ENCODE measurements around the gene IQCN.

IQCN gene

DNA sequence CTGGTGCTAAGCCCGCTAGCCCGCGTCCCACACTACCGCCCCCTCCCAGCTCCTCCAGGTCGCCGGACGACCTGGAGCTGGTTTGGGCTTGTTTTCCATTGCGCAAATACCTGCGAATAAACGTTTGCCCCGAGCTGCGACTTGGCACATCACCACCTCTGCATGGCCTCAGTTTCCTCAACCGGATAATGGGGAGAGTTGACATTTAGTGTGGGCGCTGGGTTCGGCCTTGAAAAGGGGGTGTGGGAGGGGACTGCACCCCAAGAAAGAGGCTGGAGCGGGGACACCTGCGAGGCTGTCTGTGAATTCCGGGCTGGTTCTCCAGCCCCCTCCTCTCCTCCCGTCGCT lies 18.2 kb upstream of the IQCN start:
- TF ChIP-seq ZBTB10 (tag by site-specific recombination; IDR thresholded peaks at IDR 0.05) = peak; percentile 74; the same call in 1 of the 2 replicates
- peak; percentile 49; the same call in 1 of the 2 replicates for TF ChIP-seq EGR2 (tag by site-specific recombination; IDR thresholded peaks at IDR 0.05; ENCODE audit: low read depth)
- TF ChIP-seq ZNF394 (tag by site-specific recombination; IDR thresholded peaks at IDR 0.05; ENCODE audit: borderline replicate concordance) = peak; percentile 25; the same call in 1 of the 2 replicates
- no peak for TF ChIP-seq ZNF214 (tag by site-specific recombination; IDR thresholded peaks at IDR 0.05; ENCODE audit: borderline replicate concordance)
- no peak for TF ChIP-seq KLF9 (tag by site-specific recombination; IDR thresholded peaks at IDR 0.05; ENCODE audit: low read depth)
- no peak for TF ChIP-seq KLF8 (tag by site-specific recombination; IDR thresholded peaks at IDR 0.05)
- TF ChIP-seq PATZ1 (tag by site-specific recombination; IDR thresholded peaks at IDR 0.05) = 0 out of 2 replicates have a peak, but pooled peaks have one; percentile 6
- TF ChIP-seq ZNF391 (tag by site-specific recombination; IDR thresholded peaks at IDR 0.05; ENCODE audit: borderline replicate concordance, low read depth) = 0 out of 2 replicates have a peak, but pooled peaks have one; percentile 6
- 0 out of 2 replicates have a peak, but pooled peaks have one; percentile 16 for TF ChIP-seq ZNF610 (tag by site-specific recombination; IDR thresholded peaks at IDR 0.05; ENCODE audit: borderline replicate concordance)
- no peak for TF ChIP-seq ZNF624 (tag by site-specific recombination; IDR thresholded peaks at IDR 0.05)
- TF ChIP-seq ZFHX2 (tag by site-specific recombination; conservative IDR thresholded peaks at IDR 0.05) = peak; percentile 66
- TF ChIP-seq, protein P1, sequence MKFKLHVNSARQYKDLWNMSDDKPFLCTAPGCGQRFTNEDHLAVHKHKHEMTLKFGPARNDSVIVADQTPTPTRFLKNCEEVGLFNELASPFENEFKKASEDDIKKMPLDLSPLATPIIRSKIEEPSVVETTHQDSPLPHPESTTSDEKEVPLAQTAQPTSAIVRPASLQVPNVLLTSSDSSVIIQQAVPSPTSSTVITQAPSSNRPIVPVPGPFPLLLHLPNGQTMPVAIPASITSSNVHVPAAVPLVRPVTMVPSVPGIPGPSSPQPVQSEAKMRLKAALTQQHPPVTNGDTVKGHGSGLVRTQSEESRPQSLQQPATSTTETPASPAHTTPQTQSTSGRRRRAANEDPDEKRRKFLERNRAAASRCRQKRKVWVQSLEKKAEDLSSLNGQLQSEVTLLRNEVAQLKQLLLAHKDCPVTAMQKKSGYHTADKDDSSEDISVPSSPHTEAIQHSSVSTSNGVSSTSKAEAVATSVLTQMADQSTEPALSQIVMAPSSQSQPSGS (tag by site-specific recombination; IDR thresholded peaks at IDR 0.05; ENCODE audit: low read depth) = no peak
- TF ChIP-seq ZNF600 (tag by site-specific recombination; IDR thresholded peaks at IDR 0.05) = no peak
- CTCF ChIA-PET = interaction anchor here (0.6 to 2.8 kb wide), 8 partner anchors 10 to 97 kb away, joined by 3 to 22 read pairs (median 6); partner anchors contain the start of gene JUND

GRCh38 chr19:18291590-18292461 lies 17.6 kb upstream of the IQCN start:
- Histone ChIP-seq H3K4me1 (ENCODE audit: control insufficient read depth, insufficient read depth, low read length) (peaks cover 2% of the 10 kb centered on the region; the same call in 1 of the 2 replicates), H3K4me3 (ENCODE audit: low read depth, low read length) (peak overlapping the region; percentile 49), H3K36me3 (ENCODE audit: control insufficient read depth in 2 of 2, insufficient read depth in 1 of 2, low read length in 2 of 2) (no peaks in the 10 kb centered on the region), H3K9me3 (ENCODE audit: control insufficient read depth, insufficient read depth, low read depth, low read length) (no peaks in the 10 kb centered on the region), H3K27ac (ENCODE audit: extremely low read depth, low read depth, low read length) (peak overlapping the region; percentile 58)
- POLR2A ChIA-PET = interaction anchor here (0.9 to 3.6 kb wide), 8 partner anchors 11 to 143 kb away, joined by 3 to 184 read pairs (median 9); partner anchors contain the start of genes JUND and LSM4
- CTCF ChIA-PET = interaction anchor here (1.0 to 2.8 kb wide), 5 partner anchors 10 to 96 kb away, joined by 3 to 22 read pairs (median 6); partner anchors contain the start of gene JUND
- TF ChIP-seq, protein P2, sequence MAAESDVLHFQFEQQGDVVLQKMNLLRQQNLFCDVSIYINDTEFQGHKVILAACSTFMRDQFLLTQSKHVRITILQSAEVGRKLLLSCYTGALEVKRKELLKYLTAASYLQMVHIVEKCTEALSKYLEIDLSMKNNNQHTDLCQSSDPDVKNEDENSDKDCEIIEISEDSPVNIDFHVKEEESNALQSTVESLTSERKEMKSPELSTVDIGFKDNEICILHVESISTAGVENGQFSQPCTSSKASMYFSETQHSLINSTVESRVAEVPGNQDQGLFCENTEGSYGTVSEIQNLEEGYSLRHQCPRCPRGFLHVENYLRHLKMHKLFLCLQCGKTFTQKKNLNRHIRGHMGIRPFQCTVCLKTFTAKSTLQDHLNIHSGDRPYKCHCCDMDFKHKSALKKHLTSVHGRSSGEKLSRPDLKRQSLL (tag by site-specific recombination; IDR thresholded peaks at IDR 0.05) = peak; percentile 75
- TF ChIP-seq SP7 (tag by site-specific recombination; IDR thresholded peaks at IDR 0.05) (peak; percentile 89), ZNF596 (tag by site-specific recombination; IDR thresholded peaks at IDR 0.05) (0 out of 2 replicates have a peak, but pooled peaks have one; percentile 25), ZNF391 (tag by site-specific recombination; IDR thresholded peaks at IDR 0.05; ENCODE audit: borderline replicate concordance, low read depth) (peak; percentile 53; the same call in 1 of the 2 replicates), ZSCAN5A (tag by site-specific recombination; IDR thresholded peaks at IDR 0.05) (peak; percentile 76)
- TF ChIP-seq, protein P3, sequence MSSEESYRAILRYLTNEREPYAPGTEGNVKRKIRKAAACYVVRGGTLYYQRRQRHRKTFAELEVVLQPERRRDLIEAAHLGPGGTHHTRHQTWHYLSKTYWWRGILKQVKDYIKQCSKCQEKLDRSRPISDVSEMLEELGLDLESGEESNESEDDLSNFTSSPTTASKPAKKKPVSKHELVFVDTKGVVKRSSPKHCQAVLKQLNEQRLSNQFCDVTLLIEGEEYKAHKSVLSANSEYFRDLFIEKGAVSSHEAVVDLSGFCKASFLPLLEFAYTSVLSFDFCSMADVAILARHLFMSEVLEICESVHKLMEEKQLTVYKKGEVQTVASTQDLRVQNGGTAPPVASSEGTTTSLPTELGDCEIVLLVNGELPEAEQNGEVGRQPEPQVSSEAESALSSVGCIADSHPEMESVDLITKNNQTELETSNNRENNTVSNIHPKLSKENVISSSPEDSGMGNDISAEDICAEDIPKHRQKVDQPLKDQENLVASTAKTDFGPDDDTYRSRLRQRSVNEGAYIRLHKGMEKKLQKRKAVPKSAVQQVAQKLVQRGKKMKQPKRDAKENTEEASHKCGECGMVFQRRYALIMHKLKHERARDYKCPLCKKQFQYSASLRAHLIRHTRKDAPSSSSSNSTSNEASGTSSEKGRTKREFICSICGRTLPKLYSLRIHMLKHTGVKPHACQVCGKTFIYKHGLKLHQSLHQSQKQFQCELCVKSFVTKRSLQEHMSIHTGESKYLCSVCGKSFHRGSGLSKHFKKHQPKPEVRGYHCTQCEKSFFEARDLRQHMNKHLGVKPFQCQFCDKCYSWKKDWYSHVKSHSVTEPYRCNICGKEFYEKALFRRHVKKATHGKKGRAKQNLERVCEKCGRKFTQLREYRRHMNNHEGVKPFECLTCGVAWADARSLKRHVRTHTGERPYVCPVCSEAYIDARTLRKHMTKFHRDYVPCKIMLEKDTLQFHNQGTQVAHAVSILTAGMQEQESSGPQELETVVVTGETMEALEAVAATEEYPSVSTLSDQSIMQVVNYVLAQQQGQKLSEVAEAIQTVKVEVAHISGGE (tag by site-specific recombination; conservative IDR thresholded peaks at IDR 0.05; ENCODE audit: low read depth) = peak; percentile 14; the same call in 1 of the 2 replicates

More for the DNA sequence above, 18.2 kb upstream of the IQCN start:
- POLR2A ChIA-PET = interaction anchor here (0.7 to 3.6 kb wide), 12 partner anchors 10 to 904 kb away, joined by 3 to 184 read pairs (median 7); partner anchors contain the start of genes JUND and LSM4
- H3K36me3 ChIP-seq (ENCODE audit: control insufficient read depth in 2 of 2, insufficient read depth in 1 of 2, low read length in 2 of 2) = no peaks in the 10 kb centered on the region
- peaks cover 2% of the 10 kb centered on the region; the same call in 1 of the 2 replicates for H3K4me1 ChIP-seq (ENCODE audit: control insufficient read depth, insufficient read depth, low read length)
- H3K9me3 ChIP-seq (ENCODE audit: control insufficient read depth, insufficient read depth, low read depth, low read length) = no peaks in the 10 kb centered on the region
- H3K4me3 ChIP-seq (ENCODE audit: low read depth, low read length) = peak overlapping the region; percentile 49
- peak overlapping the region; percentile 58; the same call in 1 of the 2 replicates for H3K27ac ChIP-seq (ENCODE audit: extremely low read depth, low read depth, low read length)
